Stimulated activated CD8-positive, alpha-beta memory T cell treated with anti-CD3 and anti-CD28 coated beads, Interleukin-15, amount 100 ng/mL, for 4 hours (primary cell): ENCODE data around the gene PIN1.
"Not testable (repeated sequence)": the region's sequence is repeated elsewhere in the genome, so short reads cannot be mapped to it uniquely, and the experiment has no call there.

Experiments
- DNase-seq, 2 donors: peaks; one replicate each; pipeline ENCODE4 v3.0.0-alpha.2; 2020; ENCODE audit warnings: low read depth in 2 of 2

PIN1 gene

GRCh38 chr19:9818734-9819595, 16.2 kb upstream of the PIN1 start, which contains the start of gene FBXL12:
Gene FBXL12 (minus strand): TSS chr19:9819079. CDS start chr19:9818813, 266 bp downstream.
- DNase-seq = peak; percentile 100

- DNase-seq = no peak
Measured at GRCh38 chr19:9819596-9819909, 15.6 kb upstream of the PIN1 start.

GRCh38 chr19:9820034-9820433, 15.1 kb upstream of the PIN1 start:
- not testable (repeated sequence) for DNase-seq

- DNase-seq = no peak
Measured at GRCh38 chr19:9823816-9824215, 11.3 kb upstream of the PIN1 start.

- DNase-seq = peak; percentile 72 to 83
Measured at GRCh38 chr19:9827289-9828238, 7.6 kb upstream of the PIN1 start, which contains the start of gene UBL5. Gene UBL5 (plus strand): TSS chr19:9827918. CDS start chr19:9828338, 420 bp downstream.

GRCh38 chr19:9828551-9829063, 6.5 kb upstream of the PIN1 start:
- no peak for DNase-seq

- no peak for DNase-seq
Measured at GRCh38 chr19:9834307-9834725, 802 bp upstream of the PIN1 start.

- DNase-seq = no peak
Measured at GRCh38 chr19:9835507-9835949, 410 bp downstream of the PIN1 start.

- no peak for DNase-seq
Measured at GRCh38 chr19:9836021-9836420, 903 bp downstream of the PIN1 start.

GRCh38 chr19:9838324-9838723, 3.2 kb downstream of the PIN1 start:
- DNase-seq = no peak

- DNase-seq = no peak
Measured at GRCh38 chr19:9839415-9839814, 4.3 kb downstream of the PIN1 start.

- DNase-seq = no peak
Measured at GRCh38 chr19:9842834-9843625, 7.9 kb downstream of the PIN1 start.

GRCh38 chr19:9843626-9844273, 8.6 kb downstream of the PIN1 start:
- DNase-seq = not testable (repeated sequence)

GRCh38 chr19:9847087-9847671, 12.1 kb downstream of the PIN1 start:
- DNase-seq = peak in 1 of 2 donors; percentile 24

GRCh38 chr19:9848060-9848459, 12.9 kb downstream of the PIN1 start:
- no peak for DNase-seq

GRCh38 chr19:9848762-9849161, 13.6 kb downstream of the PIN1 start:
- no peak for DNase-seq

GRCh38 chr19:9849791-9850190, 14.7 kb downstream of the PIN1 start:
- DNase-seq = no peak

GRCh38 chr19:9850235-9850959, 15.3 kb downstream of the PIN1 start:
- DNase-seq = no peak

- DNase-seq = no peak
Measured at GRCh38 chr19:9854282-9854846, 19.2 kb downstream of the PIN1 start.
